NCI-H128 (cell line): ENCODE measurements around the gene SEMA6A.
A peak's percentile ranks its signal among the peaks of the same experiment; 100 is the strongest.

ENCODE experiments used
- DNase-seq: peaks from one replicate; lab custom pipeline; 2025; ENCODE audit not compliant: unreplicated experiment; lab: John Stamatoyannopoulos, UW

Gene SEMA6A, protein sequence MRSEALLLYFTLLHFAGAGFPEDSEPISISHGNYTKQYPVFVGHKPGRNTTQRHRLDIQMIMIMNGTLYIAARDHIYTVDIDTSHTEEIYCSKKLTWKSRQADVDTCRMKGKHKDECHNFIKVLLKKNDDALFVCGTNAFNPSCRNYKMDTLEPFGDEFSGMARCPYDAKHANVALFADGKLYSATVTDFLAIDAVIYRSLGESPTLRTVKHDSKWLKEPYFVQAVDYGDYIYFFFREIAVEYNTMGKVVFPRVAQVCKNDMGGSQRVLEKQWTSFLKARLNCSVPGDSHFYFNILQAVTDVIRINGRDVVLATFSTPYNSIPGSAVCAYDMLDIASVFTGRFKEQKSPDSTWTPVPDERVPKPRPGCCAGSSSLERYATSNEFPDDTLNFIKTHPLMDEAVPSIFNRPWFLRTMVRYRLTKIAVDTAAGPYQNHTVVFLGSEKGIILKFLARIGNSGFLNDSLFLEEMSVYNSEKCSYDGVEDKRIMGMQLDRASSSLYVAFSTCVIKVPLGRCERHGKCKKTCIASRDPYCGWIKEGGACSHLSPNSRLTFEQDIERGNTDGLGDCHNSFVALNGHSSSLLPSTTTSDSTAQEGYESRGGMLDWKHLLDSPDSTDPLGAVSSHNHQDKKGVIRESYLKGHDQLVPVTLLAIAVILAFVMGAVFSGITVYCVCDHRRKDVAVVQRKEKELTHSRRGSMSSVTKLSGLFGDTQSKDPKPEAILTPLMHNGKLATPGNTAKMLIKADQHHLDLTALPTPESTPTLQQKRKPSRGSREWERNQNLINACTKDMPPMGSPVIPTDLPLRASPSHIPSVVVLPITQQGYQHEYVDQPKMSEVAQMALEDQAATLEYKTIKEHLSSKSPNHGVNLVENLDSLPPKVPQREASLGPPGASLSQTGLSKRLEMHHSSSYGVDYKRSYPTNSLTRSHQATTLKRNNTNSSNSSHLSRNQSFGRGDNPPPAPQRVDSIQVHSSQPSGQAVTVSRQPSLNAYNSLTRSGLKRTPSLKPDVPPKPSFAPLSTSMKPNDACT

DNA sequence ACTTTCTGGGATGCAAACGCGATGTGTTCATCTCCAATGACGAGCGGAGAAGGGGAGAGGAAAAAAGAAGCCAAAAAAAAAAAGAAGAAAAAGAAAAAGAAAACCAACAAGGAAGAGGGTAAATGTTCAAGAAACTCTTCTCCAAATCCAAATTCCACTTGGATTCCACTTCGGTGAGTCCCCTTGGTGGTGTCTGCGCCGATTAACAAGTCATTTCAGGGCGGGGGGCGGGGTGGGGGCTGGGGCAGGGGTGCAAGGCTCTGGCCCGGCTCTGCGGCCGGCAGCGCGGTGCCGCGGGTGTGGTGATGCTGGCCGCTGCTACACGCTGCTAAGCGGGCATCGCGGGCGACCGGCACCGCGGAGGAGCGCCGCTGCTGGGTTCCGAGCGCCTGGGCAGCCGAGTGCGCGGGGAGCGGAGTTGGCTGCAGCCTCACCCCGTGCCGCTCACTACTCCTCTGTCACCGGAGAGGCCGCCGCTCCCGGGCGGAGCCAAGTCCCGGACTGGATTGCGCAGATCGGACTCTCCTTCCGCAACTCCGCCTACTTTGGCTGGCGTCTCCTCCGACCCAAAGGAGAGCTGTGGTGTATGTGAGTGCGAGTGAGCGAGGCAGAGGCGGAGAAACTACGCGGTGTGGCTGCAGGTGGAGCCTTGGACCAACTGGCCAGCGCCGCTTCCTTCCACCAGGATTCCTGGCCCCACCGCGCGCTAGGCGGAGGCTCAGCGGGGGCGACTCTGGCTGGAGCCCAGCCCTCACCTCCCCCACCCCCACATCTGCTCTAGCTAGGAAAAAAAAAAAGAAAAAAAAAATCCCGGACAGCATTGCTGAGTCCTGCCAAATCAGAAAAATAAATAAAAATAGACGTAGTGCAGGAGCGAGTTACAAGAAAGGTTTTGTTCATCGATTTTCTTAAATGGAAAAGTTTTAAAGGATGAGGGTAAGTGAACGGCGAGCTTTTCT is at the start of gene SEMA6A:
TSS of gene SEMA6A (minus strand) at position 457 of the 959 bp plus-strand sequence. CDS start 69,879 bp downstream, outside the sequence.
- peak; percentile 66 for DNase-seq

DNA sequence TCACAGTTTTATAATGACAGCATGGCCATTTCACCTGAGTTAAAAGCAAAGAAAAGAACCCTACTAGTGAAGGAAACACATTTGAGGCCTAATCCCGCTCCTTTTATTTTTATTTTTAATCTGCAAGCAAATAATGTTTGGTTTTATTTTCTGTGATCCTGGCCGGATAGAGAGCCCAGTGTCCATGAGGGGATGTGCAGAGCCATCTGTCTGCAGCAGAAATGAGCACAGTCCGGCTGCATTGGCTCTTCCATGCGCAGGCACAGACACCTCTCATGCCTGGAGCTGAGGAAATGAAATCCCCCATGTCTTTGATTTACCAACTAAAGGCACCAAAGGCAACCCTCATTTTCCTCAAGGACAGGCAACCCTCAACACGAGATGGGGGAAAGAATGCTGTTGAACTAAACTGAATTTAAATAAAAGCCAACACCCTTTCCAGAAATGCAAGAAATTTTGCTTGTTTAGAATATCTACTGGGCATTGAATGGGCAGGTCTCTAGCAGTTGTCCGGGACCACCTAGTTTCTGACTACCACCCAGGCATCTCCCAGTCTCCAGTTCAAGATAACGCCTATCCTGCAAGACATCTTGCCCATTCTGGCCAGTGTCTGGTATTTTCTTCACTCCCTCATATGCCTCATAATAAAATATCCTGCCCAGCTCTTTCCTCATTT is 47.9 kb upstream of the SEMA6A start:
- no peak for DNase-seq

DNA sequence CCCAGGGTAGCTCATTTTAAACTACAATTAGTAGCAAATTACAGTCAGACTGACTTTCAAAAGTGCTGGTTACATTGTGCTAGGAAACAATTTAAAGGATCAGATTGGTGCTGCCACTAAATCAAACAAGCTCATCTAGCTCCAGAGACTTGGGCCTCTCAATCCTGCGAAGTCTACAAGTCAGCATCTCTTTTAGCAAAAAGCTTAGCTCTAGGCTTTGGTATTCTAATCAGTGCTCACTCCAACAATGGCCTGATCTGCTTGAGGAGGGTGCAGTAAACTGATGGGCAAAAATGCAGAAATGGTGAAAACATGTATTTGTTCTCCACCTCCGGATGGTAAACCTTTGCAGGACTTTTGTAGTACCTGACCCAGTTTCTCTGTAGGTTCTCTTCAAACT is 47.0 kb upstream of the SEMA6A start:
- no peak for DNase-seq

DNA sequence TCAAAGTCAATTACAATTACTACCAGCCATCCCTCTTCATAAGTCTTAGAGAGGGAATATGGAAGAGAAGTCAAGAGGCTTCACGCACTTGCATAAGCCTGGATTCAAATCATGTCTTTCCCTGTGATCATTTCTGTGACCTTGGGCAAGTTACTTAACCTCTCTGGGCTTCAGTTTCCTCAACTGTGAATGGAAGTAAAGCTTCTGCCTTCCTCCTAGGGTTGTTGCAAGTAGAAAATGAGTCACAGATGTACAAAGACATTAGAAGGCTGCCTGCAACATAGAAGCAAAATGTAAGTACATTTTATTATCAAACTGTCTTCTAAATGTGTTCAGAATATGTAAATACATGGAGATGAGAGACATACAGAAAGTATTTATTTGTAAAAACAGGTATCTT is 42.3 kb upstream of the SEMA6A start:
- DNase-seq = no peak

DNA sequence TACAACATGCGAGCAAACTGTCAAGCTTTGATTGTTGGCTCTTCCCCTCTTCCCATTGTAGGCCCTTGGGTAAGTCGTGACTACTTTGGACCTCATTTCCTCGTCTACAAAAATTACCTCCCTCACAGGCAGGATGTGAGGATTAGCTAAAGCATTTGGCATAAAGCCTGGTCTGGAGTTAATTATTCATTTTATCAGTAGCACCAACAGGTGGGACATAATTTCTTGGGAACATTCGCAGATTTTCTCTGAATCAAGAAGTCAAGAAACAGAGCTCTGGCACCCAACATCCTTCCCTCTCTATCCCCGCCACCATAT is 39.9 kb upstream of the SEMA6A start:
- DNase-seq = no peak

DNA sequence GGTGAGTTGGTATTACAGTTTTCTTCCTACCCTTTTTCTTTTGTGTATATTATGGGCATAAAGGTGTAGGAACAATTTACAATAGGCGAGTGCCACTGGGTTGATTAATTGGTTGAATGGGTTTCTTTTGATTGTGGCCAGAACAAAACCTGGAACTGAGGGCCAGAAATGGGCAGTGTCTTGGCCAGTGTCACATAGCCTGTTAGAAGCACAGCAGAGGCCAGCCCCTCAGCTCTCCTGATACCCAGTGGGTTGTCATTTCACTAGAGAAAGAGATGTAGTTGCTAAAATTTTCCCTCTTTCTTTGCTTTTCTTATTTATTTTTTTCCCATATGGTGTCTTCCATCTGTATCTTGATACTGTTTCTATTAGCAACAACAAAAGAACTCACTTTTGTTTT is 38.8 kb upstream of the SEMA6A start:
- no peak for DNase-seq

DNA sequence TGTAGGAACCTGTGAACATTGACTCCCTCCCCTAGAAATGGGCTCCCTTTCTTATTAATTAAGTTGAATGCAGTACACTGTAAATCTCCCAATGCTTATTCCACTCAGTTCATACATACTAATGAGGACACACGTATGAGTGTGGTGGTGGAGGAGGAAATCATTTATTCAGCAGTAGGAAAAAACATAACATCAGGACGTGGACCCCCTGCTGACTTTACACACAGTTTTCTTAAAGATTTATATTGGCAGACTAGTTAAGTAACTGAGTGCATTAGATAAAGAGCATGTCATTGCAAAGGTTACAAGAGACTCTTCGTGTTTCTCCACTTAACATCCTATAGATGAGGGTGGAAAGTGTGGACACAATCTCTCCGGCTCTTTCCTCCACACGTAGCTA is 37.8 kb upstream of the SEMA6A start:
- no peak for DNase-seq

DNA sequence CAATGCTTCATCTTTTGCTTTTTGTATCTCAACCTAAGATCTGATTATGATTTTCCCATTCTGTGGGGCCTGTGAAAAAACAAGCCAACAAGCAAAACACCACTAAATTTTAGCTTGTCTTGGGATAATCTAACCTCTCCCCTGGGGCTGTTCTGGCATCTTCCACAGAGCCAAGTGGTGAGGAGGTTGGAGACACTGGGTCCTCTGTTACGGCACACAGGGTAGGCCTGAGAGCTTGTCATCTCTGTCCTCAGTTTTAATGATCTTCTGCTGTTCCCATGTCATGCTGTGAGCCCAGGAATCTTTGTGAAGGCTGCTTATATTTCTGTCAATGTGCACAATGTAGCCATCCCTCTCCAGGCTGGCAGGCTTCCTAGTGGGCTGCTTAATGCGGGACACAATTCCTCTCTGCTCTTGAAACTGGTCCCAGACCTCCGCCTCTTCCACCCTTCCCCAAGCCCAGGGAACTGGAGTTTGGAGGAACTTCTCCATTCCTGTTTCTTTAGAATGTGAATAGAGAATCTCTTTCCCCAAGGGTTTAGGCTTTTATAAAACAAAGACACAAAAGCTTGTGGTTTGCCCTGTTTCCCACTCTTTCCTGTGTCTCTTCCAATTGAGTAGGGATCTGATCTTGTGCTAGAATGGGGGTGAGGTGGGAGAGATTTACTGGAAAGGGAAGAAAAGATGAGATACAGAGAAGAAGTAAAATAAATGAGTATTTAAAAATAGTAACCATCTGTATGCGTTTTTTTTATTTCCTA is 30.9 kb upstream of the SEMA6A start:
- DNase-seq = no peak

DNA sequence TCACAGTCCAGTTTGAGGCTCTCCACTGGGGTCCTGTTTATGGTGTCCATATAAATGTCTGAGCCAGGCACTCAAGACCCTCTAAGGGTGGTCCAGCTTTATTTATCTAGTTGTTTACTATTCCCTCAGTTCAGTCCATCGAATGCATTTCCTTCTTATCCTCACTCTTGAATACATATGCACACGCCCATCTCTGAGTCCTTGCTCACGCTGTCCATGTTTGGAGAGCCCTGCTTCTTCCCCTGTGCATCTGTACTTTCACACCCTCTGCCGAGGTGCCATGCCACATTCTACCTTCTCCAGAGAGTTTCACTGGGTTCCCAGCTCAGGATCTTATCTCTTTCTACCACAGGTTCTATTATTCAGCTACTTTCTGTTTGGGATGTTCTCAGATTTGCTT is 30.2 kb upstream of the SEMA6A start:
- no peak for DNase-seq

DNA sequence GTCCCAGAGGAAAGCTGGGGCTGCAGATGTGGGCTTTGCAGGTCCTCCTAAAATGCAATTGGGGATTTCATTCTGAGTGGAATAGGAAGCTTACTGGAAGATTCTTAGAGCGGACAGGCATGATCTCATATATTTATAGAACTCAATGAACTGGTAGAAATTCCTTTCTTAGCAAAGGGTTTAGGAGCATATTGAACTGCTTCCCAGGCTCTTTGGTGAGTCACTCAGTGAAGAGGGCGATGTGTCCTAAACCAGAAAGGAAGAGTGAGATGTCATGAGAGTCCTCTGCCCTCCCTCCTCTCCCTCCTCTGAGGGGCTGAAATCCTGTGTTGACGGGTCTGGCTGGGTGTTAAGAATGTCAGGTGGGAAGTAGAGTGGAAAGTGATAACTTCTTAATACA is 26.3 kb upstream of the SEMA6A start:
- no peak for DNase-seq

DNA sequence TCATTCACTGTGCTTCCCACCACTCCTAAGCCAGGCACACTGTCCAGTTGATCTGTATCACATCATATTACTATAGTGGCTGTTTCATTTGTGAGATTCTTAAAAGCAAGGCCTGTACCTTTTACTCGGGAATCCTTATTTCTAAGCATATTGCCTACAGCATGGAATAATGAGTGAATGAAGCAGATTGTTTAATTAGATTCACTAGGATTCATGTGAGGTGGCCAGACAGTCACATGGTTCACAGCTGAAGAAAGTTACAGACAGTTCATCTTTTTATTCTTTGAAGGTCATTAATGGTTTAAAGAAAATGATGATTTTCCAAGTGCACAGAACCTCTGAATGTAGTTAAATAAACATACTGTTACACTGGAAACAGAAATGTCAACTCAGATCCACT is 24.3 kb upstream of the SEMA6A start:
- DNase-seq = no peak

DNA sequence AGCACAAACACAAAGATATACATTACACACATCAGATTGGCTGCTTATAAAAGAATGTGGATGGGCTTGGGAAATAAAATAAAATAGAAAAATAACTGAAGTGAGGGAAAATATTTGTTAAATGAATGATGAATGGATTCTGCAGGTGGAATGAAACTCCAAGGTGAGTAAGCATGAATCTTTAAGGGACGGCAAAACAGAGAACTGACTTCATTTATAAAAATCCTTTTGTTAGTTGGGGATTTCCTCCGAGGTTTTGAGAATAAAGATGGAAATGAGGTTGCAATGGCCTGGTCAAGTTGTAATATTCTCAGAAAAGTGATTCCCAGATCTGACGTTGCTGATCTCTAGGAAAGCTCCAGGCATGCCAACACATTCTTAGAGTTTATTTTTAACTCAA is 20.9 kb upstream of the SEMA6A start:
- no peak for DNase-seq

DNA sequence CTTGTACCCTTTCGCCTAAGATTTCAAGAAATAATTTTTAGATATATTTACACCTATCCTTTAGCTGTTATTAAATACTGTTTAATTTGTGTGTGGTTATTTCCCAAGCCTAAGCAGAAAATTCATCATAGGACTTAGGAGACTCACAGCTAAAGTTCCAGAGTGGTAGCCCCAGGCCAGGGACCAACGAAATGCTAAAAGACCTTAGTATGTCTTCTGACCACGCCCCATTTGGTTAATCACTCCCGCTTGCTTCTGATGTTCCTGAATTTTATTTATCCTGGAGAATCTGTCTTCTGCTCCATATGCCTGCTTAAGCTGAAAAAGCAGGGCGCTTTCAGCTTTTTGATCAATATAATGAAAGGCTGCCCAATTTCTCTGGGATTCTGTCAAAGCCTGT is 18.7 kb upstream of the SEMA6A start:
- DNase-seq = no peak

DNA sequence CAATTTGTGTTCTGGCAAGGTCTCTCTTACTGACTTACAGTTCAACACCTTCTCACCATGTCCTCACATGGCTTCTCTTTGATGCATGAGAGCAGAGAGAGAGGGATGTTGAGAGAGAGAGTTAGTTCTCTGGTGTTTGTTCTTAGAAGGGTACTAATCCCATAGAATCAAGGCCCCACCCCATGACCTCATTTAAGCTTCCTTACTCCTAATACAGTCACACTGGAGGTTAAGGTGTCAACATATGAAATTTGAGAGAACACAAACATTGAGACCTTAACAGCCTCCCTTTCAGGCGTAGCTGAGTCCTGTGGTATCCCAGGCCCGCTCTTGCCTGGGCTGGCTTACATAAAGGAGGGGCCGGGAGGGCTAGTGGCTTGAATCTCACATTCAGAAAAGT is 10.6 kb upstream of the SEMA6A start:
- no peak for DNase-seq

DNA sequence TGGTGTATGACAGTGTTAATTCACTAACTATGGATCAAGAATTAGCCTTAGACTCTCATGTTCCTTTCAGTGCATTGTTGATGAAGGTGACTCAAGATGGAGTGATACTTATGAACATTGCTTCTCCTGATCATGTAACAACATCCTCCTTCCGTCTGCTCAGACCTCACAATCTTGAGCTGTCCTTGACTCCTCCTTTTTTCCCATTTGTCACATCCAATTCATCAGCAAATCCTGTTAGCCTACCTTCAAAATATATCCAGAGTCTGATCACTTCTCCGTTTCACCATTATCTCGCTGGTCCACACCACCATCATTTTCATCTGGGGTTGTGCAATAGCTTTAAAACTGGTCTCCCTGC is 9.2 kb upstream of the SEMA6A start:
- no peak for DNase-seq

DNA sequence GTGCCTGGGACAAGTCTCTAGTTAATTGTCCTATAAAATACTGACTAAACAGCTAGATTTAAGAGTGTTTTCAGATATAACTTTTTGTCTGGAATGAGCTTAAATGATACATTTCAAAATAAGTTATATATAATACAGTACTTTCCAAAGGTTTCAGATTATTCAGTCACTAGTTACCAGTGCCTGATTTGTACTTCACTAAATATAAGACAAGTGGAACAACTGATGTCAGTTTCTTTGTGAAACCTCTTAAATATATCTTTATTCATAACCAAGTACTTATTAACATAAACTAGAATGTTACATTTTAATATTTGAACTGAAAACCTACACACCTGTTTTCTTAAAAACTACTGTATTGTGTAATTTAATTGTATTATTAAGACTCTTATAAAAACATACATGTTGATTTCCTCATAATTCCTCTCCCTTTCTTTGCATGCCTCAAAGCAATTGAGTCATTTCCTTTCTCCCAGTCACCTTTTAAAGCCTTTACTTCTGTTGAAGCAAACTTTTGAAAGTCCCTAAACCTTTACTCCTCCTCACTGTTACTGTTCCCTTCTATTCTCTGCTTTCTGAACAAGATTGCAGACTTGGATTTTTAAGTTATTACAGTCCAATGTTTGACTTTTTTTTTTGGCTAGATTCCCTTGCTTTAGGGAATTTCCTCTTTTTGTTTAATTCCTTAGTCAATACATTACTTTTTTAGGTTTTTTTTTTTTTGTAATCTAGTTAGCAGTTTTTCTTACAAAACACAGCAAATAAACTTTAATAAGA is 8.7 kb upstream of the SEMA6A start:
- no peak for DNase-seq

DNA sequence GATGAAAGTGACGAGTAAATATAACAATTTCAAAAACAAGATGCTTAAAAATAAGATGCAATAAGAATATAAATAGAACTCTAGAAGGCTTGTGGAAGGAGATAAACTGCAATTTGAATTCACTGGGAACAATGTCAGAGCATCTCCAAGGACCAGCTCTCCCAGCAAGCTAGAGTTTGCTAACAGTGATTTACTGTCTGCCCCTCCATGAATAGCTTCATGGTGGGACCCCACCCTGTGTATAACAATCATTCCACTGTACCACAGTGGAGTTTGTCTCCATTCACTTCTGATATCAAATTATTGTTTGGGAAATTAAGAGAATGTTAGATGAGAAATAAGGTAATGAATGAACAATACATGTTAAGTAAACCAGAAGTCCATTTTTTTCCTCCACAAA is 7.3 kb upstream of the SEMA6A start:
- DNase-seq = no peak

DNA sequence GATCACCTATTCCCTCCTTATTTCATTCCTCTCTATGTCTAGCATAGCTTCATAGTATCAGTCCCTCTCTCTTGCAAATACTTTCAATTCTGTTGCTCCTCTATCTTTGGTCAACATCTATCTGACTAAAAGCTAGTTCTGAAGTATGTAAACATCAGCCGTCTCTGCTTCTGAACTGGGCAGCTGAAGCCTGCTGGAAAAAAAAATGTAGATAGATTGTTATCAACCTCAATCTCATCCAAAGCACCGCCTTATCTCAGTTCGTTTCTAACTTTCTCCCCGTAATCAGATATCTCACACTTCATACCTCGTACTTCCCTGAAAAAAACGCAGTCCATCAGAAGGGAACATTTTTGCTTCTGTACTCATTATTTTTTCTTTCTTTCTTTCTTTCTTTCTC is 4.5 kb upstream of the SEMA6A start:
- no peak for DNase-seq

DNA sequence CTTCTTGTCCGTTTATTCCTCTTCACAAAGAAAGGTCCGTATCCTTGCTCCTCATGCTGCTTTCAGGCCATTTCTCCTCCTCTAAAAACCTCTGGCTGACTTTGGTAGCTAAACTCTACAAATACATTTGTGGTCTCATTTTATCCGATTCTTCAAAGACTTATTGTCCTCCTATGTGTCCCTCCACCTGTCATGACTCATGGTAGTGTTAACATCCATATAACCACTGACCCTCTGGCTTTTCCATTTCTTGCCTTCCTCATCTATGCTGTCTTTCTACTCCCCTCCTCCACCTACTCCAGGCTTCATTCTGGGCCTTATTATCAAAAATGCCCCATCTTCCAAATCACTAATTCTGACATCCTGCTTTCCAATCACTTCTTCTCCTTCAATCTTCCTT is 4.1 kb upstream of the SEMA6A start:
- DNase-seq = no peak
